Activated T-cell treated with anti-CD3 and anti-CD28 coated beads, Interleukin-2, amount 50 U/mL, for 72 hours (primary cell): Measurements from ENCODE around the gene ETV1. TPM values are rescaled to one million over a fixed set of nuclear protein-coding genes. Genes with fewer than 3 reads are reported as not detected.

ENCODE experiments used
- ATAC-seq, 2 donors: fragments of 150-1000 bp; cut with Tn5 transposase; replicated peaks in 1 of 2; 2 replicates each; pipeline ENCODE4 v1.10.0; 2021; ENCODE audit warnings: moderate library complexity in 2 of 2, mild to moderate bottlenecking in 1 of 2
- DNase-seq, 2 donors: peaks; one replicate each; pipeline ENCODE4 v3.0.0; 2021 to 2022; ENCODE audit warnings: mixed read lengths in 1 of 2
- H3K27ac Mint-ChIP-seq: one replicate; pipeline ENCODE4 v1.8.0; 2022; ENCODE audit warnings: mild to moderate bottlenecking, moderate library complexity, mixed read lengths
- H3K27me3 Mint-ChIP-seq: one replicate; pipeline ENCODE4 v1.8.0; 2022; ENCODE audit warnings: low read depth, mixed read lengths
- H3K36me3 Mint-ChIP-seq, 2 donors: one replicate each; pipeline ENCODE4 v1.8.0; 2022; ENCODE audit warnings: mixed read lengths in 2 of 2, mild to moderate bottlenecking in 1 of 2; ENCODE audit not compliant: insufficient read depth in 2 of 2
- H3K4me1 Mint-ChIP-seq: one replicate; pipeline ENCODE4 v1.8.0; 2022; ENCODE audit warnings: low read depth, mixed read lengths
- H3K4me3 Mint-ChIP-seq, 2 donors: one replicate each; pipeline ENCODE4 v1.8.0; 2022; ENCODE audit warnings: mild to moderate bottlenecking in 2 of 2, mixed read lengths in 2 of 2, moderate library complexity in 2 of 2
- H3K9me3 Mint-ChIP-seq, 2 donors: one replicate each; pipeline ENCODE4 v1.8.0; 2022; ENCODE audit warnings: mixed read lengths in 2 of 2
- total RNA-seq, 2 donors: library from RNA; stranded (reverse); gene quantifications; one replicate each; pipeline ENCODE4 v1.2.3, GENCODE V29; 2022

Gene ETV1
- total RNA-seq, 2 donors from 2014 or later, result 1.1 TPM; not detected in 1

DNA sequence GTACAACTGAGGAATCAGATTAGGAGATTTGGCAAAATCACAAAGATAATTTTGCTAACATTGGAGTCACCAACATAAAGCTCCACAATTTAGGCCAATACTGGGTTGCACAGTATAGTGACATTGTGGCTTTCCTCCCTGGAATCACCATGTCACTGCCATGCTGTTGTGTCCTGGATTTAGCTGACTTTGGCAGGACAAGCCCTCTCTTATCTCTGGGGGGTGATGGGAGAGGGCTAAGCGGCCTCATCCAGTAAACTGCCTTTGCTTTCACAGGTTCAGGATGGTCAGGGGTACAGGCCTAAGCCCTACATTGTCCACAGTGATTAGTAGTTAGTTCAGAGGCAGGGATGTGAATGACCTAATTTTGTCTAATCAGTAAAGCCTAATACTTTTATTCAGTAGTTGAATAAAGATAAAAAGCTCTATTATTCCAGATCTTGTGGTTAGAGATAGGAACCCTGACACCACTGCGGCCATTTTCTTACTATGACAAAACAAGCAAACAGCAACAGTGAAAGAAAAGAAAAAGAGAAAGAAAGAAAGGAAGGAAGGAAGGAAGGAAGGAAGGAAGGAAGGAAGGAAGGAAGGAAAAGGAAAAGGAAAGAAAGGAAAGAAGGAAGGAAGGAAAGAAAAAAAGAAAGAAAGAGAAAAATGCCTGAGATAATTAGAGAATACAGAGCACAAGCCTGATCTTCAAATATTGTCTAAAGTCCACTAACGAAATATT lies 140.1 kb downstream of the ETV1 start:
- ATAC-seq, result no peak
- peak overlapping the region in 1 of 2 donors; percentile 13 for H3K4me3 Mint-ChIP-seq
- H3K27me3 Mint-ChIP-seq, result no peaks in the 10 kb centered on the region
- H3K4me1 Mint-ChIP-seq, result peaks cover 15% of the 10 kb centered on the region
- DNase-seq, result no peak
- no peak overlapping the region for H3K27ac Mint-ChIP-seq
- H3K36me3 Mint-ChIP-seq, result no peaks in the 10 kb centered on the region
- peaks cover 0 to 3% of the 10 kb centered on the region in 2 donors for H3K9me3 Mint-ChIP-seq

DNA sequence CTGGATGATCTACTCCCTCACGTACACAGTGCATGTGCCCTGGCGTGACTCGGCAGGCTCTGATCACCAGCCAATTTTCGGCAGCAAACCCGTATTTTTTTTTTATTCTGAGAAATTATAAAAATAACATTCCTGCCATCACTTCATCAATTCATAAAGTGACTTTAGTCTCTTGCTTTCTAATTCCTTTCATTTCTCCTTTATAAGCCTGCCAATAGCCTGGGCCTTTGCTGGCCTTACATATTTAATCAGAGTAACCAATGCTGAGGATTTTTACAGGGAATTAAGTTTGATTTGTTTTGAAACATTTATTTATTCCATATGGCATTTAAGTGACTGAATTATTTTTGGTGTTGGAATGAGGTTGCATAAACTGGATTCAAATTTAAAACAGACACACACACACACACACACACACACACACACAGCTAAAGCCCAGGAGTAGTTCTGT lies 140.8 kb downstream of the ETV1 start:
- DNase-seq (no peak), ATAC-seq (no peak)
- Mint-ChIP-seq H3K9me3 (peaks cover 0 to 3% of the 10 kb centered on the region in 2 donors), H3K27ac (no peak overlapping the region), H3K4me1 (peaks cover 15% of the 10 kb centered on the region), H3K27me3 (no peaks in the 10 kb centered on the region), H3K4me3 (no peak overlapping the region), H3K36me3 (no peaks in the 10 kb centered on the region)

DNA sequence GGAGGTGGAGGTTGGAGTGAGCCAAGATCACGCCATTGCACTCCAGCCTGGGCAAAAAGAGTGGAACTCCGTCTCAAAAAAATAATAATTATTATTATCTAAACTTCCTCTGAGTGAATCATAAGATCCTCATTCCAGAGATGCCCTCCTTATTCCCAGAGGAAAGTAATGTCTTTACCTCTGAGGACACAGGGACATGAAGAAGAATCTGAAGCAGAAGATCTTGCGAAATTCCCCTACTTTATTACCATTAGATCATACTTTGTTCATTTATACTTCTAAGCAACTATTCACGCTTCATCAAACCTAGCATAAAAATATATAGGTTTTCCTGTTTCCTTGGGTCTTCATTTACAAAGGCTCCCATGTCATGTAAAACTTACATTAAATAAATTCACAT lies 143.1 kb downstream of the ETV1 start:
- no peak overlapping the region for H3K4me3 Mint-ChIP-seq
- peaks cover 15% of the 10 kb centered on the region for H3K4me1 Mint-ChIP-seq
- no peak overlapping the region for H3K27ac Mint-ChIP-seq
- H3K9me3 Mint-ChIP-seq, result peaks cover 0 to 4% of the 10 kb centered on the region in 2 donors
- no peak for DNase-seq
- no peaks in the 10 kb centered on the region for H3K27me3 Mint-ChIP-seq
- no peak for ATAC-seq
- H3K36me3 Mint-ChIP-seq, result no peaks in the 10 kb centered on the region

DNA sequence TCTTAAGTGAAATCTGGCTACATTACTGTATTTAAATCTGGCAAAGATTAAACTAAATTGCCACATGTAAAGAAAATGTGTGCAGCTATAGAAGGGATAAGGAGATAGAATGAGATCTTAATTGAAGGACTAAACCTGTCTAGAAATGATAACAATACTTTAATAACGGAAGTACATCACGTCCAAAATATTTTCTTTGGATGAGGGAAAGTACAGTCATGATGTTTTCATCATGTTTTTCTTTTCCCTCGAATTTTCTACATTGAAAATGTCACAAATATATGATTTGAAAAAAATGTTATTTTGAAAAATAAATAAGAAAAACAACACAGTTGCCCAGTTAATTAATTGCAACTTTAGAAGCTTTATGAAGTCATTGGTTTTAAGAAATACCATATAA lies 143.9 kb downstream of the ETV1 start:
- Mint-ChIP-seq H3K36me3 (no peaks in the 10 kb centered on the region), H3K4me1 (peaks cover 14% of the 10 kb centered on the region), H3K9me3 (peaks cover 0 to 4% of the 10 kb centered on the region in 2 donors), H3K27me3 (no peaks in the 10 kb centered on the region), H3K27ac (no peak overlapping the region), H3K4me3 (no peak overlapping the region)
- DNase-seq (no peak), ATAC-seq (no peak)

DNA sequence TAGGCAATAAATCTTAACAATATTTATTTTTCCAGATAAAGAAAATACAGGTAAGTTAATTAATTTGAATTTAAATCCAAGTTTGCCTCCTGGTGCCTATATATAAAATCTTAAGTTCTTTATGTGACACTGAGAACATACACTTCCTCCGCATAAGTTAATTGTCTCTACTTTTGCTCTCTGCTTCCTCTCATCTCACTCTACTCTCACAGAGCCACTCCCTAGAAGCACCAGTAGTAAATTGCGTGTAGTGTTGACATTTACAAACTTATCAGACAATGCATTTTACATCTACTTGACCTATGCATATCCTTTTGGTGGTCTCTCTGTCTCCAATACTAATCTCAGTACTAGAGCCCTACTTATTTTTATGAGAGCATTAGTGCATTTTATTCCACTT lies 144.5 kb downstream of the ETV1 start:
- Mint-ChIP-seq H3K4me3 (no peak overlapping the region), H3K36me3 (no peaks in the 10 kb centered on the region), H3K27me3 (no peaks in the 10 kb centered on the region), H3K4me1 (peaks cover 8% of the 10 kb centered on the region), H3K27ac (no peak overlapping the region), H3K9me3 (peaks cover 0 to 4% of the 10 kb centered on the region in 2 donors)
- DNase-seq, result no peak
- ATAC-seq, result no peak

DNA sequence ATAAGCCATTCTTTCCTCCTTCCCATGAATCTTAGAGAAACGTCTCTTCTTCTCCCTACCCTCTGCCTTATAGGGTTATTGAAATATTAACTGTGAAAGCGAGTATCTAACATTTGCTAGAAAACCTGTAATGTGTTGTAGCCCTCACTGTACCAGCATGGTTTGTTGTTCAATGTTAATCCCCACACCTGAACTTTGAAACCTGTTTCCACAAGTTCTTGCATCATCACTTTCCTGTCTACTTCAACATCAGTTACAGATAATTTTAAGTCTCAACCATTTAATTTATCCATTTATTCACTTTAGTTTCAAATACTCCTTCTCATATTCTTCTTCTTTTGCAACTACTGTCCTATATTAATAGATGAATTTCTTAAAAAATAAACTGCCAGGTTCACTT lies 148.2 kb downstream of the ETV1 start:
- Mint-ChIP-seq H3K27ac (no peak overlapping the region), H3K9me3 (peaks cover 1 to 3% of the 10 kb centered on the region in 2 donors), H3K4me3 (no peak overlapping the region), H3K4me1 (no peaks in the 10 kb centered on the region), H3K36me3 (no peaks in the 10 kb centered on the region), H3K27me3 (no peaks in the 10 kb centered on the region)
- no peak for ATAC-seq
- no peak for DNase-seq
